ENCODE measurements around the gene ACBD4. TPM values are rescaled to one million over a fixed set of nuclear protein-coding genes. Genes with fewer than 3 reads are reported as not detected.

The ACBD4 gene
- total RNA-seq, 4 donors from 2014 or later: 1.7 to 6.9 (median 4.5) TPM

- H3K9me3 ChIP-seq: no peaks in the 10 kb centered on the region
- no peak overlapping the region for H3K4me3 ChIP-seq
- H3K27ac ChIP-seq: peak overlapping the region; percentile 34 to 80 (median 62)
- no peak for DNase-seq
- intact Hi-C loops (cut with DNase I): no loop called here
- TF ChIP-seq CTCF (IDR thresholded peaks at IDR 0.05) (no peak), POLR2A (IDR thresholded peaks at IDR 0.05) (no peak)
- no peaks in the 10 kb centered on the region for H3K27me3 ChIP-seq
- WGBS, 2 donors: 48 to 70% methylated on average over 2 to 4 of the region's 16 CpGs
- H3K36me3 ChIP-seq: peaks cover 11 to 70% (median 28%) of the 10 kb centered on the region in 3 donors
- peaks cover 0 to 64% (median 8%) of the 10 kb centered on the region in 3 donors for H3K4me1 ChIP-seq
Observed at GRCh38 chr17:45110676-45111611, 24.5 kb upstream of the ACBD4 start.

- TF ChIP-seq POLR2A (IDR thresholded peaks at IDR 0.05): no peak
- no peak for TF ChIP-seq CTCF (IDR thresholded peaks at IDR 0.05)
- DNase-seq: no peak
- 60 to 65% methylated on average over 4 of the region's 11 CpGs for WGBS, 2 donors
- no peaks in the 10 kb centered on the region for H3K27me3 ChIP-seq
- intact Hi-C loops (cut with DNase I): no loop called here
- peaks cover 0 to 55% (median 8%) of the 10 kb centered on the region in 3 donors for H3K4me1 ChIP-seq
- H3K36me3 ChIP-seq: peaks cover 11 to 61% (median 20%) of the 10 kb centered on the region in 3 donors
- no peak overlapping the region for H3K4me3 ChIP-seq
- peak overlapping the region in 3 of 4 donors; percentile 61 to 80 (median 62) for H3K27ac ChIP-seq
- H3K9me3 ChIP-seq: no peaks in the 10 kb centered on the region
Observed at GRCh38 chr17:45111850-45112249, 23.6 kb upstream of the ACBD4 start.

- Histone ChIP-seq H3K9me3 (no peaks in the 10 kb centered on the region), H3K4me3 (no peak overlapping the region), H3K27ac (peak overlapping the region in 3 of 4 donors; percentile 61 to 80 (median 62)), H3K4me1 (peaks cover 0 to 45% (median 8%) of the 10 kb centered on the region in 3 donors), H3K27me3 (no peaks in the 10 kb centered on the region), H3K36me3 (peaks cover 3 to 58% (median 11%) of the 10 kb centered on the region in 3 donors)
- no peak for TF ChIP-seq CTCF (IDR thresholded peaks at IDR 0.05)
- no peak for TF ChIP-seq POLR2A (IDR thresholded peaks at IDR 0.05)
- DNase-seq: no peak
- intact Hi-C loops (cut with DNase I): no loop called here
- 84 to 97% methylated on average over 12 to 15 of the region's 23 CpGs for WGBS, 2 donors
Observed at GRCh38 chr17:45112559-45113423, 22.7 kb upstream of the ACBD4 start.

GRCh38 chr17:45113424-45113754, 22.1 kb upstream of the ACBD4 start:
- intact Hi-C loops (cut with DNase I): no loop called here
- DNase-seq: no peak
- 75 to 92% methylated on average over 1 to 5 of the region's 9 CpGs for WGBS, 2 donors
- no peak for TF ChIP-seq CTCF (IDR thresholded peaks at IDR 0.05)
- no peak for TF ChIP-seq POLR2A (IDR thresholded peaks at IDR 0.05)
- Histone ChIP-seq H3K4me1 (peaks cover 0 to 39% (median 8%) of the 10 kb centered on the region in 3 donors), H3K27ac (no peak overlapping the region), H3K4me3 (no peak overlapping the region), H3K27me3 (no peaks in the 10 kb centered on the region), H3K36me3 (peaks cover 5 to 58% (median 6%) of the 10 kb centered on the region in 3 donors), H3K9me3 (no peaks in the 10 kb centered on the region)

Data from esophagus squamous epithelium (tissue), 5 donors.